ENCODE data around the gene FOXL2NB.
"Not testable (repeated sequence)": the region's sequence is repeated elsewhere in the genome, so short reads cannot be mapped to it uniquely, and the experiment has no call there.

The FOXL2NB gene

GRCh38 chr3:138946663-138947494, at the start of gene FOXL2NB, which contains the start of gene FOXL2:
TSS of gene FOXL2NB (plus strand) at chr3:138947217. CDS start at chr3:138947365, 148 bp downstream.
TSS of gene FOXL2 (minus strand) at chr3:138947137. CDS start at chr3:138946722, 415 bp downstream.
- no peak for DNase-seq (ENCODE audit: low spot score)

GRCh38 chr3:138898301-138898700, 48.7 kb upstream of the FOXL2NB start:
- DNase-seq (ENCODE audit: low spot score) = no peak

GRCh38 chr3:138898708-138899107, 48.3 kb upstream of the FOXL2NB start:
- no peak for DNase-seq (ENCODE audit: low spot score)

GRCh38 chr3:138899351-138899991, 47.5 kb upstream of the FOXL2NB start:
- DNase-seq (ENCODE audit: low spot score) = no peak

GRCh38 chr3:138901567-138901966, 45.5 kb upstream of the FOXL2NB start:
- no peak for DNase-seq (ENCODE audit: low spot score)

GRCh38 chr3:138902171-138902570, 44.8 kb upstream of the FOXL2NB start:
- DNase-seq (ENCODE audit: low spot score) = no peak

- DNase-seq (ENCODE audit: low spot score) = no peak
Observed at GRCh38 chr3:138907539-138907938, 39.5 kb upstream of the FOXL2NB start.

- DNase-seq (ENCODE audit: low spot score) = no peak
Observed at GRCh38 chr3:138908846-138909245, 38.2 kb upstream of the FOXL2NB start.

GRCh38 chr3:138909904-138910303, 37.1 kb upstream of the FOXL2NB start:
- no peak for DNase-seq (ENCODE audit: low spot score)

GRCh38 chr3:138911621-138912020, 35.4 kb upstream of the FOXL2NB start:
- DNase-seq (ENCODE audit: low spot score) = no peak

- no peak for DNase-seq (ENCODE audit: low spot score)
Observed at GRCh38 chr3:138912237-138912636, 34.8 kb upstream of the FOXL2NB start.

GRCh38 chr3:138913766-138914165, 33.3 kb upstream of the FOXL2NB start:
- no peak for DNase-seq (ENCODE audit: low spot score)

- DNase-seq (ENCODE audit: low spot score) = no peak
Observed at GRCh38 chr3:138914870-138915502, 32.0 kb upstream of the FOXL2NB start.

GRCh38 chr3:138915503-138916498, 31.2 kb upstream of the FOXL2NB start:
- peak; percentile 89 for DNase-seq (ENCODE audit: low spot score)

- DNase-seq (ENCODE audit: low spot score) = no peak
Observed at GRCh38 chr3:138916824-138917223, 30.2 kb upstream of the FOXL2NB start.

GRCh38 chr3:138919325-138919724, 27.7 kb upstream of the FOXL2NB start:
- no peak for DNase-seq (ENCODE audit: low spot score)

- no peak for DNase-seq (ENCODE audit: low spot score)
Observed at GRCh38 chr3:138921316-138922292, 25.4 kb upstream of the FOXL2NB start.

- not testable (repeated sequence) for DNase-seq (ENCODE audit: low spot score)
Observed at GRCh38 chr3:138922400-138922799, 24.6 kb upstream of the FOXL2NB start.

GRCh38 chr3:138923531-138923994, 23.5 kb upstream of the FOXL2NB start:
- peak; percentile 60 for DNase-seq (ENCODE audit: low spot score)

GRCh38 chr3:138928727-138929372, 18.2 kb upstream of the FOXL2NB start:
- DNase-seq (ENCODE audit: low spot score) = no peak
